Tibial nerve (tissue), 4 donors: Measurements from ENCODE around the gene MDN1. TPM values are rescaled to one million over a fixed set of nuclear protein-coding genes. Genes with fewer than 3 reads are reported as not detected.
"Not testable (repeated sequence)": the region's sequence is repeated elsewhere in the genome, so short reads cannot be mapped to it uniquely, and the experiment has no call there.

Experiments used
- DNase-seq, 2 donors: peaks; one replicate each; pipeline ENCODE4 v3.0.0-alpha.2; 2019; ENCODE audit warnings: low spot score in 2 of 2
- H3K27ac ChIP-seq, 4 donors: fragments of 200-600 bp; sonication (generic) in 3 of 4; one replicate each; pipeline ENCODE4 v1.5.1; 2017 to 2019; ENCODE audit warnings: mild to moderate bottlenecking in 1 of 4
- H3K27me3 ChIP-seq, 2 donors: fragments of 200-600 bp; sonication (generic) in 1 of 2; one replicate each; pipeline versions ENCODE4 v1.5.1 to v1.6.0; 2017 to 2019
- H3K36me3 ChIP-seq, 3 donors: fragments of 200-600 bp; sonication (generic); one replicate each; pipeline ENCODE4 v1.5.1; 2018 to 2019
- H3K4me1 ChIP-seq, 4 donors: fragments of 200-600 bp; sonication (generic) in 3 of 4; one replicate each; pipeline ENCODE4 v1.5.1; 2017 to 2019
- H3K4me3 ChIP-seq, 4 donors: fragments of 200-600 bp; sonication (generic) in 3 of 4; one replicate each; pipeline ENCODE4 v1.5.1; 2017 to 2019; ENCODE audit warnings: mild to moderate bottlenecking in 1 of 4, moderate library complexity in 1 of 4
- H3K9me3 ChIP-seq, 4 donors: fragments of 200-600 bp; sonication (generic) in 3 of 4; one replicate each; pipeline ENCODE4 v1.5.1; 2017 to 2019
- CTCF ChIP-seq, 5 experiments: fragments of 200-600 bp in 3 of 5; fragments of 450-650 bp in 2 of 5; sonication (generic) in 3 of 5; IDR thresholded peaks; one replicate each; pipeline ENCODE4 v1.5.1; 2016 to 2019; ENCODE audit warnings: antibody characterized with exemption in 5 of 5, mild to moderate bottlenecking in 3 of 5, moderate library complexity in 2 of 5
- EP300 ChIP-seq, 2 donors: sonication (generic); formaldehyde crosslinking; IDR thresholded peaks; one replicate each; pipeline ENCODE4 v1.6.1; 2017; ENCODE audit warnings: antibody characterized with exemption in 2 of 2, mild to moderate bottlenecking in 1 of 2
- POLR2A ChIP-seq, 2 donors: fragments of 450-650 bp; IDR thresholded peaks; one replicate each; pipeline ENCODE4 v1.6.1; 2017; ENCODE audit warnings: antibody characterized with exemption in 2 of 2, mild to moderate bottlenecking in 2 of 2, moderate library complexity in 2 of 2
- WGBS, 2 donors: methylation state at CpG; one replicate each; pipeline ENCODE4 v1.1.5; 2018; 5-methylcytosine and 5-hydroxymethylcytosine counted together
- total RNA-seq, 4 donors: library from RNA; depleted of rRNA; stranded (reverse); fragments of >200 nt; gene quantifications; one replicate each; pipeline ENCODE4 v1.1.0, GENCODE V29; 2016

MDN1 gene
- total RNA-seq, 4 donors from 2014 or later, result 29.4 to 46.2 (median 39.8) TPM

- Histone ChIP-seq H3K4me1 (no peaks in the 10 kb centered on the region), H3K36me3 (peaks cover 3 to 99% (median 13%) of the 10 kb centered on the region in 3 donors)
These were observed 73.9 kb downstream of the MDN1 start for GRCh38 chr6:89745716-89746115.

GRCh38 chr6:89745096-89745495, 74.5 kb downstream of the MDN1 start:
- no peak for TF ChIP-seq POLR2A (IDR thresholded peaks at IDR 0.05)
- no peak for TF ChIP-seq EP300 (IDR thresholded peaks at IDR 0.05)
- TF ChIP-seq CTCF (IDR thresholded peaks at IDR 0.05), result no peak
- 94 to 95% methylated on average over 5 of the region's 5 CpGs for WGBS, 2 donors
- no peak overlapping the region for H3K27ac ChIP-seq
- no peak overlapping the region for H3K4me3 ChIP-seq
- H3K27me3 ChIP-seq, result no peaks in the 10 kb centered on the region
- DNase-seq, result no peak
- peaks cover 3 to 99% (median 13%) of the 10 kb centered on the region in 3 donors for H3K36me3 ChIP-seq
- H3K9me3 ChIP-seq, result no peaks in the 10 kb centered on the region
- no peaks in the 10 kb centered on the region for H3K4me1 ChIP-seq

More at GRCh38 chr6:89745716-89746115, 73.9 kb downstream of the MDN1 start:
- WGBS, 2 donors, result 90 to 96% methylated on average over 4 of the region's 4 CpGs
- DNase-seq, result no peak
- H3K27ac ChIP-seq, result no peak overlapping the region
- H3K4me3 ChIP-seq, result no peak overlapping the region
- H3K9me3 ChIP-seq, result no peaks in the 10 kb centered on the region
- no peaks in the 10 kb centered on the region for H3K27me3 ChIP-seq
- no peak for TF ChIP-seq POLR2A (IDR thresholded peaks at IDR 0.05)
- TF ChIP-seq EP300 (IDR thresholded peaks at IDR 0.05), result no peak
- TF ChIP-seq CTCF (IDR thresholded peaks at IDR 0.05), result no peak

- Histone ChIP-seq H3K27me3 (no peaks in the 10 kb centered on the region), H3K4me3 (no peak overlapping the region), H3K27ac (no peak overlapping the region), H3K4me1 (no peaks in the 10 kb centered on the region), H3K36me3 (peaks cover 0 to 84% (median 0%) of the 10 kb centered on the region in 3 donors), H3K9me3 (no peaks in the 10 kb centered on the region)
- DNase-seq, result no peak
- WGBS, 2 donors, result 82 to 89% methylated on average over 3 of the region's 3 CpGs
- no peak for TF ChIP-seq CTCF (IDR thresholded peaks at IDR 0.05)
These were observed 82.7 kb downstream of the MDN1 start for GRCh38 chr6:89736893-89737292.

GRCh38 chr6:89734526-89734925, 85.1 kb downstream of the MDN1 start:
- Histone ChIP-seq H3K27me3 (no peaks in the 10 kb centered on the region), H3K9me3 (no peaks in the 10 kb centered on the region), H3K27ac (no peak overlapping the region), H3K36me3 (peaks cover 0 to 84% (median 0%) of the 10 kb centered on the region in 3 donors), H3K4me3 (no peak overlapping the region), H3K4me1 (no peaks in the 10 kb centered on the region)
- TF ChIP-seq POLR2A (IDR thresholded peaks at IDR 0.05), result no peak
- TF ChIP-seq CTCF (IDR thresholded peaks at IDR 0.05), result no peak
- no peak for TF ChIP-seq EP300 (IDR thresholded peaks at IDR 0.05)
- DNase-seq, result no peak

- no peaks in the 10 kb centered on the region for H3K4me1 ChIP-seq
These were observed 87.5 kb downstream of the MDN1 start for GRCh38 chr6:89731924-89732567.

GRCh38 chr6:89731262-89731661, 88.3 kb downstream of the MDN1 start:
- 97 to 100% methylated on average over 2 of the region's 2 CpGs for WGBS, 2 donors
- not testable (repeated sequence) for H3K4me1 ChIP-seq, H3K4me3 ChIP-seq, H3K9me3 ChIP-seq, H3K27me3 ChIP-seq, DNase-seq, H3K27ac ChIP-seq
- H3K36me3 ChIP-seq, result peaks cover 0 to 81% (median 7%) of the 10 kb centered on the region in 3 donors

More at GRCh38 chr6:89731924-89732567, 87.5 kb downstream of the MDN1 start:
- Histone ChIP-seq H3K36me3 (peaks cover 0 to 82% (median 7%) of the 10 kb centered on the region in 3 donors), H3K27ac (no peak overlapping the region), H3K9me3 (no peaks in the 10 kb centered on the region), H3K4me3 (no peak overlapping the region), H3K27me3 (no peaks in the 10 kb centered on the region)
- WGBS, 2 donors, result 74 to 78% methylated on average over 3 of the region's 3 CpGs
- TF ChIP-seq POLR2A (IDR thresholded peaks at IDR 0.05) (no peak), CTCF (IDR thresholded peaks at IDR 0.05) (no peak), EP300 (IDR thresholded peaks at IDR 0.05) (no peak)
- DNase-seq, result no peak
